PFSK-1 (cell line): ENCODE results near the gene AKAP6.

Experiments
- FOXP2 ChIP-seq: optimal IDR thresholded peaks from 2 replicates; pipeline ENCODE3; 2011; ENCODE audit warnings: borderline replicate concordance, control low read depth, inconsistent platforms; ENCODE audit not compliant: insufficient read depth; ENCODE audit errors: extremely low read length, extremely low read depth
- POLR2AphosphoS5 ChIP-seq: IDR thresholded peaks from 2 replicates; pipeline ENCODE4 v1.6.1; 2012; ENCODE audit warnings: low read depth, mild to moderate bottlenecking, control low read depth, low read length, moderate library complexity
- SIN3A ChIP-seq: IDR thresholded peaks from 2 replicates; pipeline ENCODE4 v1.6.1; 2012; ENCODE audit warnings: mild to moderate bottlenecking, low read length, moderate library complexity, borderline replicate concordance; ENCODE audit not compliant: insufficient read depth
- TAF1 ChIP-seq: IDR thresholded peaks from 2 replicates; pipeline ENCODE4 v1.6.1; 2012; ENCODE audit warnings: low read length, control low read depth, borderline replicate concordance; ENCODE audit not compliant: insufficient read depth
- TF ChIP-seq, protein P1 (sequence below), 2 experiments: IDR thresholded peaks; 2 replicates each; pipeline versions ENCODE4 v1.6.1 to v1.8.0; 2011 to 2012; ENCODE audit warnings: low read depth in 2 of 2, low read length in 2 of 2, control low read depth in 1 of 2, inconsistent platforms in 1 of 2, mild to moderate bottlenecking in 1 of 2, moderate library complexity in 1 of 2; ENCODE audit not compliant: insufficient read depth in 1 of 2

Gene AKAP6

DNA sequence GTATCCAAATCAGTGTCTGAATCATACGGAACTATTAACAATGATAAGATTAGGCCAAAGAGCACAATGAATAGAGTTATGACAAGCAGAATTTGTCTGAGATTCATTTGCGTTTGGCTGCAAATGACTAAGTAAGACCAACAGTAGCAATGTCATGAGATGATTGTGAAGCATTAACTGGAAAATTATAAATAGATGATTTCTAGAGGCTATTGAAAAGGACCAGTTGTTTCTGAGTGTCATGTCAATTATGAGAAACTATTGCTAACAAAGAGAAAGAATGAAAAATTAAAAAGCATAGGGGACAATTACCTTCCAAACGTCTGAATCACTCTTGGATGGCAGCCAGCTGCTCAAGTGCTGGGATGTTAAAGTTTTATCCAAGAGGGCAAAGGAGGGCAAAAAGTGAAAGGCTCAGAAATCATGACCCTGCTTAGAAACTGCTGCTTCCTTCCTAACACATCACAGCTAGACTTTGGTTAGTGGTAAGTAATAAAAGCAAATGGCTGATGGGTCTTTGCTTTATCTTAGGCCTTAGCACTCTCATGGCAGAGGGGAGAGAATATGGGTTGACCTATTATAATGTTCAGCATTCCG, 89.0 kb downstream of the AKAP6 start:
- TF ChIP-seq, protein P1, sequence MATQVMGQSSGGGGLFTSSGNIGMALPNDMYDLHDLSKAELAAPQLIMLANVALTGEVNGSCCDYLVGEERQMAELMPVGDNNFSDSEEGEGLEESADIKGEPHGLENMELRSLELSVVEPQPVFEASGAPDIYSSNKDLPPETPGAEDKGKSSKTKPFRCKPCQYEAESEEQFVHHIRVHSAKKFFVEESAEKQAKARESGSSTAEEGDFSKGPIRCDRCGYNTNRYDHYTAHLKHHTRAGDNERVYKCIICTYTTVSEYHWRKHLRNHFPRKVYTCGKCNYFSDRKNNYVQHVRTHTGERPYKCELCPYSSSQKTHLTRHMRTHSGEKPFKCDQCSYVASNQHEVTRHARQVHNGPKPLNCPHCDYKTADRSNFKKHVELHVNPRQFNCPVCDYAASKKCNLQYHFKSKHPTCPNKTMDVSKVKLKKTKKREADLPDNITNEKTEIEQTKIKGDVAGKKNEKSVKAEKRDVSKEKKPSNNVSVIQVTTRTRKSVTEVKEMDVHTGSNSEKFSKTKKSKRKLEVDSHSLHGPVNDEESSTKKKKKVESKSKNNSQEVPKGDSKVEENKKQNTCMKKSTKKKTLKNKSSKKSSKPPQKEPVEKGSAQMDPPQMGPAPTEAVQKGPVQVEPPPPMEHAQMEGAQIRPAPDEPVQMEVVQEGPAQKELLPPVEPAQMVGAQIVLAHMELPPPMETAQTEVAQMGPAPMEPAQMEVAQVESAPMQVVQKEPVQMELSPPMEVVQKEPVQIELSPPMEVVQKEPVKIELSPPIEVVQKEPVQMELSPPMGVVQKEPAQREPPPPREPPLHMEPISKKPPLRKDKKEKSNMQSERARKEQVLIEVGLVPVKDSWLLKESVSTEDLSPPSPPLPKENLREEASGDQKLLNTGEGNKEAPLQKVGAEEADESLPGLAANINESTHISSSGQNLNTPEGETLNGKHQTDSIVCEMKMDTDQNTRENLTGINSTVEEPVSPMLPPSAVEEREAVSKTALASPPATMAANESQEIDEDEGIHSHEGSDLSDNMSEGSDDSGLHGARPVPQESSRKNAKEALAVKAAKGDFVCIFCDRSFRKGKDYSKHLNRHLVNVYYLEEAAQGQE (IDR thresholded peaks at IDR 0.05; ENCODE audit: insufficient read depth in 1 of 2, low read depth in 2 of 2, low read length in 2 of 2): no peak
- TF ChIP-seq FOXP2: no peak
- no peak for TF ChIP-seq POLR2AphosphoS5
- TF ChIP-seq SIN3A: no peak
- TF ChIP-seq TAF1: no peak

DNA sequence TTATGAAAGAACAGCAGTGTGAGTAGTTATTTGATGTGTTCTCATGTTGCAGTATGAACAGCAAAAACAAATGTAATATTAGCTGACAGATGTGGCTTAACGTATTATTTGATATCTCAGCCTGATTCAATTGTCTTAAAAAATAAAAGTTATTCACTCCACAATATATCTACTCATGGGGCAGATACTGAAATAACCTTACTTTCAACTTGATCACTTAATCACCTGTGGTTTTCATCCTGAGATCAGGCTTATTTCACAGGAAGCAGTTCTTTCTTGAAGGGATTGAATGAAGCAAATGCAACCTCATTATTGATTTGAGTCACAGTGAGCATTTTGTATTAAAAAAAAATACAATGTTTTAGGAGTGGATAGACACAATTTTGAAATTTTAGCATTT, 90.3 kb downstream of the AKAP6 start:
- TF ChIP-seq, protein P1 (IDR thresholded peaks at IDR 0.05; ENCODE audit: insufficient read depth in 1 of 2, low read depth in 2 of 2, low read length in 2 of 2): no peak
- TF ChIP-seq TAF1 (no peak), POLR2AphosphoS5 (no peak), SIN3A (no peak), FOXP2 (no peak)

DNA sequence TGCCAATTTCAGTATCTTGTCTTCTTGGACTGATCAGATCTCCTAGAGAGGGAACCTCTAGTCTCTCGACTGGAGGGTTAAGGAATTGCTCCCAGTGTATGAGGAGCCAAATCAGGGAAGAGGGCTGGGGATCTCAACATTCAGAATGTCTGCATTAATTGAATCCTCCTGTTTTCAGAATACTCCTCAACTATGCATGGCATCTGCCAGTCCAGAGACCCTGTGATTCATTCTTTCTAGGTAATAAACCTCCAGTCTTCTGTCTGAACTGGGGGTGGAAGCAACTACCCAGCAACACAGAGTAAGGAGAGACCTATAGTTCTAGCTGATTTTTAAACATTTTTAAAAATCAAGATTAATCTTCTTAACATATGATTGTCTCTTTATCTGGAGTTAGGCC, 92.7 kb downstream of the AKAP6 start:
- TF ChIP-seq SIN3A: no peak
- TF ChIP-seq TAF1: no peak
- TF ChIP-seq POLR2AphosphoS5: no peak
- TF ChIP-seq, protein P1 (IDR thresholded peaks at IDR 0.05; ENCODE audit: insufficient read depth in 1 of 2, low read depth in 2 of 2, low read length in 2 of 2): no peak
- TF ChIP-seq FOXP2: no peak

DNA sequence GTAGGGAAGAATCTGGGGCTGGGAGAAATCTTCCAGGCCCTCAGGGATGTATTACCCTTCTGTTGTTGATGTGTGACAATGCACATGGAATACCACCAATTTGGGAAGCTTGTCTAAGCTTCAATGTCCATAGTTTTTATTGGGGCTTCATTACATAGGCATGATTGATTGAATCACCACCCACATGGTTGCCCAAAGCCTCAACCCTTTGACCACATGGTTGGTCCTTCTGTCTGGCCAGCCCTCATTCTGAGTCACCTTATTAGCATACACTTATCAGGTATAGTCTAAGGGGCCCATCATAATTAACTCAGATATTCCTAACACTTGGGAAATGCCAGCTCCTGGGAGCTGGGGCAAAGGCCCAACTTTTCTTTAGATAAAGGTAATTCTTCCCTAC, 93.3 kb downstream of the AKAP6 start:
- TF ChIP-seq POLR2AphosphoS5 (no peak), SIN3A (no peak), FOXP2 (no peak), TAF1 (no peak)
- TF ChIP-seq, protein P1 (IDR thresholded peaks at IDR 0.05; ENCODE audit: insufficient read depth in 1 of 2, low read depth in 2 of 2, low read length in 2 of 2): no peak

DNA sequence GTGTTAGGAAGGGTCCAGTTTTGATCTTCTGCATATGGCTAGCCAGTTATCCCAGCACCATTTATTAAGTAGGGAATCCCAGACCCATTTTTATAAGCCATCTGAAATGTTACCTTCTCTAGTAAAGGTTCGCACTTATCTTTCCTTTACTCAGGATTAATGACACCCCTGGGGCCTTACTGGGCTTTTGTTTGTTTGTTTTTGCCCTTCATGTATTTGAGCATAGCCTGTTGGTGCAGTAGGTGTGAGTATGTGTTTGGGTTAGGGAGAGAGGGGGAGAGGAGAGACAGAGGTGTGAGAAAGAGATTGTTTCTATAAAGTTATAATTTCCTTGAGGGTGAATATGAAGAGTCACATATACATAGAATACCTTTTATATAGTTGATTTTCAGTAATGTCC, 96.9 kb downstream of the AKAP6 start:
- TF ChIP-seq, protein P1 (IDR thresholded peaks at IDR 0.05; ENCODE audit: insufficient read depth in 1 of 2, low read depth in 2 of 2, low read length in 2 of 2): no peak
- TF ChIP-seq SIN3A (no peak), FOXP2 (no peak), POLR2AphosphoS5 (no peak), TAF1 (no peak)
